DMS53 (cell line): ENCODE measurements around the gene UBA1.
A peak's percentile ranks its signal among the peaks of the same experiment; 100 is the strongest.

Source experiments
- DNase-seq: peaks from one replicate; lab custom pipeline; 2025; lab: John Stamatoyannopoulos, UW

The UBA1 gene

DNA sequence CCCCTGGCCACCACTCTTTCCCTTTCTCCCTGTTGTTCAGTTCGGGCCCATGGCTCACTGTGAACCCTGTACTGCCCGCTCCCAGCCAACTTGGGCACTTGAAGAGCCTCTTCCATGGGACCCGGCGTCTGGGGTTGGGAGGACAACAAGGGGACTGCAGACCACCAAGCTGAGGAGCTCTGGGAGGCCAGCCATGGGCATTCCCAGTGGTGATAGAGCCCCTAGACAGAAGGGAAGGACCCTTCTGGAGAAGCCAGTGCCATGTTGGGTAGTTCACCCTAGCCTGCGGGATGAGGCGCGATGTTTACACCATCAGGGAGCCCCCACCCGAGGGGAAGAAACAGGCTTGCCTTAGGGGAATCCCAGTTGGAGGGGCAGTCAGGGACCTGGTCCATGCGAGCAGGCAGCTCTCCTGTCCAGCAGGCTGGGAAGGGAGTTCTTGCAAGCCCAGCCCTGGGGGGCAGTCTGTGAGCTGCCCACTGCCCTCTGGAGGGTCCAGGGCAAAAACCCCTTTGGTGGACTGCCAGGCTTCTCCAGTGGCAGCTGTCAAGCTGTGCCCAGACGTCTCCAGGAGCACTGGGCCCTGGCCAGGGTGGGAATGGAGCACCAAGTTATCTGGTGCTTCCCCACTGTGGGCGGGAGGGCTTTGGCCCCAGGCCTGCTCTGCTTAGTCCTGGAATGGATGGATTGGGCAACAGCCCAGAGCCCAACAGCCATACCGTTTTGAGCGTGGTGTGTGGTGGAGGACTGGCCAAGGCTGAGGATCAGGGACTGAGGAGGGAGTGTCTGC is 23.7 kb upstream of the UBA1 start:
- no peak for DNase-seq

DNA sequence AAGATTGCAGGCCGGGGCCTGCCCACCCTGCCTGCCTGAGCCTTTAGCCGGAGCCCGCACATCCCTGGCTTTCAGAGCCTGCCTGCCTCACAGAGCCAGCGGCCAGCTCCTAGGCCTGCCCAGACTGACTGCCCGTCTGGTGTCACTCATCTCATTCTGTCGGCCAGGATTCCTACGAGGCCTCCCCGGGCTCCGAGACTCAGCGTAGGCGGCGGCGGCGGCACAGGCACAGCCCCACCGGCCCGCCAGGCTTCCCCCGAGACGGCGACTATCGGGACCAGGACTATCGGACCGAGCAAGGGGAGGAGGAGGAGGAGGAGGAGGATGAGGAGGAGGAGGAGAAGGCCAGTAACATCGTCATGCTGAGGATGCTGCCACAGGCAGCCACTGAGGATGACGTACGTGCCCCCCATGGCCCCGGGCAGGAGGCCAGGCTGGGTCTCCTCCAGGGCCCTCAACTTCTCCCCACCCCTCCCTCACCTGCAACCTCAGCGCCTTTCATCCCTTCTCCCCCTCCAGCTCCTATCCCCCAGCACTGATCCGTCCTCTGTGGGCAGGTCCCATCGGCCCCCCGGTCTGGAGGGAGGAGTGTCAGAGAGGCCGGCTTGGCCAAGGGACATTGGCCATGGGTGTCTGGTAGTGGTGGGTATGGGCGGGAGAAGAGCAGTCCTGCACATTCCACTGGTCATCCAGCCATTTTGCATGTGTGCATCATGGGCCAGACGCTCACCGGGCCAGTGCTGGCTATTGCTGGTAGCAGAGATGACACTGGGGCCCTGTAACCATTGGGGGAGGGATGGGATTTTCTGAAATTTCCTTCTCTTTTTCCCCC is 22.6 kb upstream of the UBA1 start:
- DNase-seq, result no peak

DNA sequence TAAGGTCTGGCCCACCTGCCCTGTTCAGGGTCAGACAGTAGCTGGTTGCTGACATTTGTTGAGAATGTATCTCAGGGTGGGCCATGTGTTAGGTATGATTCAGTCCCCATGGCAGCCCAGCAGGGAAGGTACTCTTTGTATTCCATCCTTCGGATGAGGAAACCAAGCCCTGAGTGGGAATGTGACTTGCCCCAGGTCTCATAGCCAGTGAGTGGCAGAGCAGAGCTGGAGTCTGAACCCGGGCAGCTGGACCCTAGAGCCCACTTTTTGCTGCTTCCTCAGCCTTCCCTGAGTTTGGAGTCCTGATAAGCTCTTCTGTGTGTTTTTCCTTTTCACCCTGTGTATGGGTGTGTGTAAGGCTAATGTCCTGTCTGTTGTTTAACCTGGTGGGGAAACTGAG is 21.6 kb upstream of the UBA1 start:
- DNase-seq, result no peak

DNA sequence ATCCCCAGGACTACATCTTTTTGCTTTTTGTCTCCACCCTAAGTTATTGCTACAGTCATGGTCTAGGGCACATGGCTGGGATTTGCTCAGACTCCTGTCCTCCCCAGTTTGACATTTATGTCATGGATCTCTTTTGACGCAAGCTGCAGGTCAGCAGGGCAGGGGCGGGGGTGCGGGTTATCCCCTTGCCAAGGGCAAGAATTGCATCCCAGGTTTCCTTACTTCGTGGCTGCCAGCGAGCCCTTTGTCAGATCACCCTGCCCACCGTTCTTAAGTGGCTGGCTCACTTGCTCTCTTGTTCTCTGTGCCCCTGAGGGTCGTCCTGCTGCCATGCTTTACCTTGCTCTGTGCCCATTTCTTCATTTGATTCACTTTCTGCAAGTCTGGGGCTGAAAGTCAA is 21.1 kb upstream of the UBA1 start:
- DNase-seq, result no peak

DNA sequence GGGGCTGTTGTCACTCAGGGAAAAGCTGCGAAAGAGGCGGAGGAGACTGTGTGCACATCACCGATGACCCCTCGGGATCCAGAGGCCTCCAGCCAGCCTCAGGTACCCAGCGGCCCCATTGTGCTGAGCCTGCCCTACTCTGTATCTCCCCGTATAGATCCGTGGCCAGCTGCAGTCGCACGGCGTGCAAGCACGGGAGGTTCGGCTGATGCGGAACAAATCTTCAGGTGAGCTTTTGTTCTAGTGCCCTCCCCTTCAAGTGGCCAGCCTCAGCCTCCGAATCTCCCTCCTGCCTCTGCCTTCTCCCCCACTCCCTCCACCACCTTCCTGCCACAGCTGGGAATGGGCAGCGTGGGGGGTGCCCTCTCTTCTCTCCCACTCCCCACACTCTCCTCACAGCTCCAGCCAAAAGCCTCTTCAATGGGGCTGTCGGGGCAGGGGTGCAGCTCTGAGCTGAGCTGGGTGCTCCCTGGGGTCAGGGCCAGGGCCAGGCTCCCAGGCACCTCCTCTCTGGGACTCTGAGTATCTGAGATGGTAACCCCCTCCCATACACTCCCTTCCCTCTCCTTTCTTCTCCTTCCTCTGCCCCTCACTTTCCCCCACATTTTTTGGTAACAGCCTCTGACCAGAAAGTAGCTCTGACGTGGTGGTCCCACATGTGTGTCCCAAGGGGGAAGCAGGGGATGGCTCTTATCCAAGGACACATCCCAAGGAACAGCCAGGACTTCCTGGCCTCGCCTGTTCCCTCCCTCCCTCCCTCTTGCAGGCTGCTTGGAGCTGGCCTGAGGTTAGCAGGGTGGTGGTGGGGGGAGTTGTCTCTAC is 20.4 kb upstream of the UBA1 start:
- no peak for DNase-seq

DNA sequence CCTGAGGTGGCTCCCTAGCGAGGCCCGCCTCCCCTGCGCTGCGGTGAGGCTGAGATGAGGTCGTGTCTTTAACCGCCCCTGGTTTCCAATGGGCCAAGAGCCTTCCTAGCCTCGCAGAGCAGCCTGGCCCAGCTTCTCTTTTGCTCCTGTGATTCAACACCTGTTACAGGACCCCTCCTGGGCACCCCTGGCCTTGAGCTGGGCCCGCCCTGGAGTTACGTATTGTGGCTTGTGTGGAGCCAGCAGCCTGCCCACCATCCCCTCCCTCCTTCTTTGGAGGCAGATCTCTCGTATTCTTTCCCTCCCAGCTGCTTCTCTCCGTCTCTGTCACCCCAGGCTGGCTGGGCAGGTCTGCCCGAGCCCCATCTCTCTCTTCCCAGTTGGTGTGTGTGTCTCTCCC is 19.3 kb upstream of the UBA1 start:
- DNase-seq, result no peak

DNA sequence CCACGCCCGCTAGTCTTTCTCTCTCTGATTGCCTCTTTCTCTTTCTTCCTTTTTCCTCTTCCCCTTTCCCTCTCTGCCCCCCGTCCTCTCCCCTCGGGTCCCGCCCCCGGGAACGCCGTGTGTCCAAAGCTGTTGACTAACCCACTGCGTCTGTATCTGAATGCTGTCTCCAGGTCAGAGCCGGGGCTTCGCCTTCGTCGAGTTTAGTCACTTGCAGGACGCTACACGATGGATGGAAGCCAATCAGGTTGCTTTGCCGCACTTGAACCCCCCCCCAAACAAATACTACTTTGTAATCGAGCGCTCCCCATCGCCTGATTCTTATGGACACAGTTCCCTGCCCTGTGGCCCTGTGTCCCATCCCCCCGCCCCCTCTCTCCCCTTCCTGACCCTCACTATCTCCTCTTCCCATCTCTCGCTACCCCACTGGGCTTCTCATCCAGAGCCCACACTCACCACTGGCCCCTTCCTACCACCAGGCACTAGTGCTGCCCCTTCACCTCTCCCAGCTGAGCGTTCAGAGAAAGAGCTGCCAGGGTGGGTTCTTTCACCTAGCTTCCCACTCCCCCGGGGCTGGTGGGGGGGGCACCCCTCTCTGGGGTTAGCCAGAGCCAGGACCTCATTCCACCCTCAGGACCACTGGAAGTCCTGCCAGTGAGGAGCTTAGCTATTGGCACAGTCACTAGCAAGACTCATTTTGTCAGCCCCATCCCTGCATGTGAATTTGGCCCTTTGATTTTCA is 18.6 kb upstream of the UBA1 start:
- no peak for DNase-seq

DNA sequence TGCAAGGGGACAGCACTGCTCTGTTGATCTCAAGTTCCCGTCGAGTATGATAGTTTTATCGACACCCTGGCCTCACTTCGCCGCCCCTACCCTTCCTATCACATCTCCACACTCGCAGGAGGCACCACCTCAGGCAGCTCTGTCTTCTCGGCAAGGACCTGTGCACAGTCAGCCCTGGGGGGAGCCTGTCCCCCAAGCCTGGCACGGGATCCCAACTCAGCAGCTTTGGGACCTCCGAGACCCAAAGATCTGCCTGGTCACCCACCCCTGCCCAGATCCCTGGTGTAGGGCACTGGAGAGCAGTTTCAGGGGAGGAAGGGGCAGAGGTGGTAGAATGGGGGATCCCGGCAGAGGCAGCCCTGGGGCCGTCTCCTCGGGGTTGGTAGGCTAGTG is 18.0 kb upstream of the UBA1 start:
- no peak for DNase-seq

DNA sequence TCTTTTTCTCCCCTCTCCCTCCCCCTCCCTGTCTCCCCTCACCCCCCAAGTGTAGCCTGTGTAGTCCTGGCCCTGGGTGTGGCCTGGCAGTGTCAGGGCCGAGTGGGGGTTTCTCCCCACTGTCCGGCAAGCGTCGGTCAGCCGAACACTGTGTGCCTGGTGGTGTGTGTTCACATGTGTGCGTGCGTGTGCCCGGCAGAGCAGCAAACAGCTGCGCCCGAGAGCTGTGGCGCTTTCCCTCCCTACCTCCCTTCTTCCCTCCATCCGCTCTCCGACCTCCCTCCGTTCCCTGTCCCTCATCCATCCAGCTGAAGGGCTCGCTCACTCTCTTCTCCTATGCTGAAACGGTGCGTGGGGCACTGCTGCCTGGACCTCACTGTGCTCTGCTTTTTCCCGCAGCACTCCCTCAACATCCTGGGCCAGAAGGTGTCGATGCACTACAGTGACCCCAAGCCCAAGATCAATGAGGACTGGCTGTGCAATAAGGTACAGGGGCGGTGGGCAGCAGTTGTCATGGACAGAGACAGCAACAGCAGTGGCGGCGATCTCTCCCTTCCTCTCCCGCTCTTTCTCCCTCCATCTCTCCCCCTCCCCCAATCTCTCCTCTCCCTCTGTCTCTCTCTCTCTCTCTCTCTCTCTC is 17.4 kb upstream of the UBA1 start:
- no peak for DNase-seq

DNA sequence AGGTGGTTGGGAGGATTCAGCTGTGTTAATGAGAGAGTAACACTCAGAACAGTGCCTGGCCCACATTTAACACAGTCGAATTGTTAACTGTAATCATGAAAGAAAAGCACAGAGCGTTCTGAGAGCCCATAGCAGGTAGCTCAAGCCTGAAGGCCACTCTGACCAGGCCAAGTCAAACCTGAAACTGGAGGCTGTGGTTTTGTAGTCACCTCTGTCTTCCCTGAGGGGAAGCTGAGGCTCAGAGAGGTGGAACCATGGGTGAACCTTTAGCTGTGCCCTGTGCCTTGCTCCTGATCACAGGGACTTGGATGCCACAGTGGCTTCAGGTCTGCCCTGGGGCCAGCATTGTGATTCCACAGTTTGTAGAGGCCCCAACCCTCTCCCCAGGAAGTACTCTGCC is 16.6 kb upstream of the UBA1 start:
- DNase-seq, result no peak

DNA sequence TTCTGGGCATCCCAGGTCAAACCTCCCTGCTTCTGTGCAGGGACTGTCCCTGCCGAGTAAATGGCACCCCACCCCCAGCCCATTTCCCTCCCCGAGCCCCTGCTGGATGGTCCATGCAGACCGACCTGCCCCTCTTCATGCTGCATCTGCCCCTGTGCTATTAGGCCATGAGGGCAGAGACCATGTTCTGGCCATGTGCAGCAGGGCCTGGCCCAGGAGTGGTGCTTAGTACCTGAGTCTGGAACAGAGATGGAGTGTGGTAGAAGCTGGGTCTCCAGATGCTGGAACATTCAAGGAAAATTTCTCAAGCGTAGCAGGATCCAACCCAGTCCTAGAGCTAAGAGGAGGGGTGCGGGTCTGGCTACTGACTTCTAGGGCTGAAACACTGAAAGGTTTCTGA is 15.3 kb upstream of the UBA1 start:
- DNase-seq, result no peak

DNA sequence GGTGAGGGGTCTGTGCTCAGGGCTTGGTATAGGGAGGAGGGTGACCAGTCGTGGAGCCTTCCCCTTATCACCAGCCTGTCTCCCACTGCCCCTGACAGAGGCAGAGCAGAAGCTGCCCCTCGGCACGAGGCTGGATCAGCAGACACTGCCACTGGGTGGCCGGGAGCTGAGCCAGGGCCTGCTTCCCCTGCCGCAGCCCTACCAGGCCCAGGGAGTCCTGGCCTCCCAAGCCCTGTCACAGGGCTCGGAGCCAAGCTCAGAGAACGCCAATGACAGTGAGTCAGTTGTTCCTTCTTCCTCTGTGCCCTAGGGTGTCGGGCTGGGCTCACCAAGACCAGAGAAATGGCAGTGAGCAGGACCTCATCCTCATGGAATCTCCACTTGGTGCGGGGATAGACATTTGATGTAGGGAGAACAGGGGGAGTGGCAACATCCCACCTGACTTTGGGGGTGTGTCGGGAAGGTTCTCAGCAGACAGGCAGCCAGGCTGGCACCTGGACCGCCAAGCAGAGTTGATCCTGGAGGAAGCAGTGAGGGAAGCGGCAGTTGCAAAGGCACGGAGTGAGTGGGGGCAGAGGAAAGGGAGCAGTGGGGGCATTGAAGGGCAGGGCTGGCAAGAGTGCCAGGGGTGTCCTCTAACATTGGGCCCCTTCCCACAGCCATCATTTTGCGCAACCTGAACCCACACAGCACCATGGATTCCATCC is 14.3 kb upstream of the UBA1 start:
- no peak for DNase-seq

DNA sequence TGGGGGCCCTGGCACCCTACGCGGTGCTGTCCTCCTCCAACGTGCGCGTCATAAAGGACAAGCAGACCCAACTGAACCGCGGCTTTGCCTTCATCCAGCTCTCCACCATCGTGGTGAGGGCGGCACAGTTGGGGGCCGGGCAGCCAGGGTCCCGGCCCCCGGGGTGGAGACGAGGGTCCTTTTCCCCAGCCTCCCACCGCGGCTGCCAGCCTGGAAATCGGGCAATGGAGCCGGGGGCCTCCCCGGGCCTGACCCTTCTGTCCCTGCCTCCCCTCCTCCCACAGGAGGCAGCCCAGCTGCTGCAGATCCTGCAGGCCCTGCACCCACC is 13.7 kb upstream of the UBA1 start:
- no peak for DNase-seq

DNA sequence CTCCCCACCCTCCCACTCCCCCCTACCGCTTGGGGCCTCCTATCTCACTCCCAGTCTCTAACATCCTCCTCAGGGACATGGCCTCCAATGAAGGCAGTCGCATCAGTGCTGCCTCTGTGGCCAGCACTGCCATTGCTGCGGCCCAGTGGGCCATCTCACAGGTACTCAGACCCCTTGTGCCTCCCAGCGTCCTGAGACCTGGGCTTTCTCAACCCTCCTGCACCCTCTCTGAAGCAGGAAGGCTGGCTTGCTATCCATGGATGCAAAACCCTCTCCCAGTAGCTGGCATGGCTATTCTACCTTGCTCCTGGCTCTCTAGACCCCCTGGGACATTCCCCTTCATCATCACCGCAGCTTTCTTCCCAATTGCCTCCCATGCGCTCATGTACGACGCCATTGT is 13.3 kb upstream of the UBA1 start:
- DNase-seq, result no peak

DNA sequence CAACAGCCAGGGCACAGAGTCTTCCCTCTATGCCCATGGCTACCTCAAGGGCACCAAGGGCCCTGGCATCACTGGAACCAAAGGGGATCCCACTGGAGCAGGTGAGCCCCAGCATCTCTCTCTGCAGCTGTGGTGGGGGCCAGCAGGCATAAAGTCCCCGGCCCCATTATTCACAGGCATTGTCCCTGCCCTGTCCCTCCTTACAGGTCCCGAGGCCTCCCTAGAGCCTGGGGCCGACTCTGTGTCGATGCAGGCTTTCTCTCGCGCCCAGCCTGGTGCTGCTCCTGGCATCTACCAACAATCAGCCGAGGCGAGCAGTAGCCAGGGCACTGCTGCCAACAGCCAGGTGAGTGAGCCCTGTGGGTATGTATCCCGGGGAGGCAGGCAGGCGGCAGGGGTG is 12.3 kb upstream of the UBA1 start:
- no peak for DNase-seq

DNA sequence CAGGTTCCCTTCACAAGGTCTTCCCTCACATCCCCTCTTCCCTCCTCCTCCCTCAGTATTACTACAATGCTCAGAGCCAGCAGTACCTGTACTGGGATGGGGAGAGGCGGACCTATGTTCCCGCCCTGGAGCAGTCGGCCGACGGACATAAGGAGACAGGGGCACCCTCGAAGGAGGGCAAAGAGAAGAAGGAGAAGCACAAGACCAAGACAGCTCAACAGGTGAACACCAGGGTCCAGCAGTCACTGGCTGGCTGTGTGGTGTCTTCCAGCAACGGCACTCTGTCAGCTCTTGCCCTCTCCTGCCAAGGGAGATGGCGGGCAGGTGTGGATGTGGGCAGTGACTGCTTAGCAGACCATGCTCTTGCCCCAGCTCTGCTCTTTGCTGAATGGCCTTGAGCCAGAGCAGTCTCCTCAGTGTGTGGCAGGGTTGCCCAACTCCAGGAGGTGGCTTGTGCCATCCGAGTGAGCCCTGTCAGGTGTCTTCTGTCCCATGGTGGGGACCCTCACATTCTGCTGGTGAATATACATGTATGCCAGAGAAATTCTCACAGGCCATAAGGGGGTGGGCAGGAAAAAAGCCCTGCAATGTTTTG is 11.4 kb upstream of the UBA1 start:
- no peak for DNase-seq

DNA sequence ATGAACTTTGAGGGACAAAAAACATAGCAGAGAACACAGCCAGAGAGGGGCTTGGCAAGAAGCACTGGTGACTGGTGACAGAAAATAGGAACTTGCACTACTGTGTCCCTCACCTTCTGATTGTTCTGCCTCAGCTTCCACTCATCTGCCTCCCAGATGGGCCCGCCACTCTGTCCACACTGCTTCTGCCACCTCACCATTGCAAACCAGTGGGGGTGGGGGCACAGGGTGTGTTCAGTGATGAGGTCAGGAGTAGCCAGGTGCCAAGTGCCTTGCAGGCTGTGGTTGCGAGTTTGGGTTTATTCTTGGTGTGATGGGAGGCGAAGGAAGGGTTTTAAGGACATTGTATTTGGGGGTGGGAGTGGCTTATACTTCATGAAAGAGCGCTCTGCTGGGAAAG is 9.1 kb upstream of the UBA1 start:
- DNase-seq, result no peak

DNA sequence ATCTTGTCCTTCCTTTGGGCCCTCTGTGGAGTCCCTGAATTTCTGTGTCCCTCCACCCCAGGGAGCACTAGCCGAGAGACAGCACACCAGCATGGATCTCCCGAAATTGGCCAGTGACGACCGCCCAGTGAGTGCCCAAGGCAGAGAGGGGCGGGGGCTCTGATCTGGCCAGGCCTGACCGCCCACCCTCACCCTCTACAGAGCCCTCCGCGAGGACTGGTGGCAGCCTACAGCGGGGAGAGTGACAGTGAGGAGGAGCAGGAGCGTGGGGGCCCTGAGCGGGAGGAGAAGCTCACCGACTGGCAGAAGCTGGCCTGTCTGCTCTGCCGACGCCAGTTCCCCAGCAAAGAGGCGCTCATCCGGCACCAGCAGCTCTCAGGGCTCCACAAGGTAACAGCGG is 8.4 kb upstream of the UBA1 start:
- no peak for DNase-seq

DNA sequence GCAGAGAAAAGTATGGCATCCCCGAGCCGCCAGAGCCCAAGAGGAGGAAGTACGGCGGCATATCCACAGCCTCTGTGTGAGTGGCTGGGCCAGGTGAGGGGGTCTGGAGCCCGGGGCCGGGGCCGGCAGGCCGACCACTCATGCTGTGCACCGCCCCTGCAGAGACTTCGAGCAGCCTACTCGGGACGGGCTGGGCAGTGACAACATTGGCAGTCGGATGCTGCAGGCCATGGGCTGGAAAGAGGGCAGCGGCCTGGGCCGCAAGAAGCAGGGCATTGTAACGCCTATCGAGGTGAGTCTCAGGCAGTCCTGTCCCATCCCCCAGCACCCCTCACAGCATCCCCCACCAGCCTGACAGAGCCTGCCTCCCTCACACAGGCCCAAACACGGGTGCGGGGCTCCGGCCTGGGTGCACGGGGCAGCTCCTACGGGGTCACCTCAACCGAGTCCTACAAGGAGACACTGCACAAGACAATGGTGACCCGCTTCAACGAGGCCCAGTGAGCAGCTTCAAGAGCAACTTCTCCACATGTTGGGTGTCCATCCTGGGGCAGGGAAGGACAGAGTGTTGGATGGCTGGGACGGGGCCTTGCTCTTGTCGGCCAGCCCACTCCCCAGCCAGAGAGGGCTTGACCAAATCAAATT is 7.4 kb upstream of the UBA1 start:
- no peak for DNase-seq

DNA sequence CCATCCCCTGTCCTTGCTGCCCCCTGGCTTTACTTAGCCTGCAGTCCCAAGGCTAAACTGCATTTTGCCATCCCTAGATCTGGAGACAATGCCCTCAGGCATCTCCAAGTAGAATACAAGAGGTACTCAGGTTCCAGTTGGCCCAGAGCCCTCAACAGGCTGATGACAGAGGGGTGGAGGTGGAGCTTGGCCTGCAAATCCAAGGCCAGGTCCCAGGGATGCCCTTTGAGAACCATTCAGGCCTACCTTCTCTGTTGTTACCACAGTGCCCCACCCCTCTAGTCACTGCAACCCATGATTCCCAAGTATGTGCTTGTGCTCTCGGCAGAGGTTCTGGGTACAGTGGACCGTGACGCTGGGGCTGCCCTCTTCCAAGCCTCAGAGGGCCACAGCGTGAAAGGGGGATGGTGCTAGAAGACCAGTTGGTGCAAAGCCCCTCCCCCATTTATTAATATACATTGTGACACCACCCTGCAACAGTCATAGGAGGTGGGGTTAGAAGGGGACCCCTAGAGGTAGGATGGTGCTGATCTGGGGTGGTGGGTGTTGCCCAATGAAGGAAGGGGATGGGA is 6.4 kb upstream of the UBA1 start:
- peak; percentile 32 for DNase-seq
